Measurements from ENCODE around the gene UFSP1.
"Not testable (repeated sequence)": the region's sequence is repeated elsewhere in the genome, so short reads cannot be mapped to it uniquely, and the experiment has no call there.

Gene UFSP1

DNA sequence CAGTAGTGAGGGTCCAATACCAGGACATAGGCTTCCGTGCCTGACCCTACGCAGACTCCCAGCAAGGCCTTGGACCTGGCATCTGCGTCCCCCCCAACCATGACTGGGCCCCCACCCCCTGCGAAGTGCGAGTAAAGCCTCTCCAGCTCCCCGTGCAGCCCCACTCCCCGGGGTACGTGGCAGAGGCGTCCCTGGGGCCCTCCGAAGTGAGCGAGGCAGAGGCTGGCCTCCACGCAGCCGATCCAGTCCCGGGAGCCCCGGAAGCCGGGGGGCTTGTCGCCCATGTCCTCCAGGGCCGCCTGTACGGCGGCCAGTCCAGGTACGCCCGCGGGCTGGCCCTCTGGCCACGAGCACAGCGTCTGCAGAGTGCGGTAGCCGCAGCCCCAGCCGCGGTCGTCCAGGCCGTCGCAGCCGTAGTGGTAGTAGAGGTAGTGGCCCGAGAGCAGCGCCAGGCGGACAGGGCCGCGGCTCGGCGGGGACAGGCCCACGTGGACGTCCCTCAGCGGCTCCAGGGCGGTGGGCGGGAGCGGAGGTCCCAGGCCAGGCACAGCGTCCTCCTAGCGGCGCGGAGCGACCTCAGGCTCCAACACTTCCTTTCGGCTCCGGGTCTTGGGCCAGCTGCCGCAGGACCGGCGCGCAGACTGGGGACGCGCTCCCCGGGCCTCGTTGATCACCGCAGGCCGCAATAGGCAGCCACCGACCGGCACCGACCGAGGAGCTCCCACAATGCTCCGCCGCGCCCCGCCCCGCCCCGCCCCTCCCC lies at the start of gene UFSP1:
Gene UFSP1, minus strand, starts transcription at position 728 of the 763 bp plus-strand sequence. Its CDS starts 444 bp downstream, at position 284.
- DNase-seq: no peak

DNA sequence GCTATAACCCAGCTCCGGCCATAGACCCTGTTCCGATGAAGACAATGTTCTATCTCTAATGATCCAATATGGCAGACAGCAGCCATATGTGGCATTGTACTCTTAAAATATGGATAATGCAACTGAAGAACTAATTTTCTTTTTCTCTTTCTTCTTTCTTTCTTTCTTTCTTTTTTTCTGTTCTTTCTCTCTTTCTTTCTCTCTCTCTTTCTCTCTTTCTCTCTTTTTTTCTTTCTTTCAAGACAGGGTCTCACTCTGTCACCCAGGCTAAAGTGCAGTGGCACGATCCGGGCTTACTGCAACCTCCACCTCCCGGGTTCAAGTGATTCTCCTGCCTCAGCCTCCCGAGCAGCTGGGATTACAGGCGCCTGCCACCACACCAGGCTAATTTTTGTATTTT lies 46.7 kb upstream of the UFSP1 start:
- not testable (repeated sequence) for DNase-seq

DNA sequence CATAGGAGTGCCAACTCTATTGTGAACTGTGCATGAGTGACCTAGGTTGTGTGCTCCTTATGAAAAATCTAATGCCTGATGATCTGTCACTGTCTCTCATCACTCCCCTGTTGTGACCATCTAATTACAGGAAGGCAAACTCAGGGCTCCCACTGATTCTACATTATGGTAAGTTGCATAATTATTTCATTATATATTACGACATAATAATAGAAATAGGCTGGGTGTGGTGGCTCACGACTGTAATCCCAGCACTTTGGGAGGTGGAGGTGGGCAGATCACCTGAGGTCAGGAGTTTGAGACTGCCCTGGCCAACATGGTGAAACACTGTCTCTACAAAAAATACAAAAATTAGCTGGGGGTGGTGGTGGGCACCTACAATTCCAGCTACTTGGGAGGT lies 45.9 kb upstream of the UFSP1 start:
- DNase-seq: not testable (repeated sequence)

DNA sequence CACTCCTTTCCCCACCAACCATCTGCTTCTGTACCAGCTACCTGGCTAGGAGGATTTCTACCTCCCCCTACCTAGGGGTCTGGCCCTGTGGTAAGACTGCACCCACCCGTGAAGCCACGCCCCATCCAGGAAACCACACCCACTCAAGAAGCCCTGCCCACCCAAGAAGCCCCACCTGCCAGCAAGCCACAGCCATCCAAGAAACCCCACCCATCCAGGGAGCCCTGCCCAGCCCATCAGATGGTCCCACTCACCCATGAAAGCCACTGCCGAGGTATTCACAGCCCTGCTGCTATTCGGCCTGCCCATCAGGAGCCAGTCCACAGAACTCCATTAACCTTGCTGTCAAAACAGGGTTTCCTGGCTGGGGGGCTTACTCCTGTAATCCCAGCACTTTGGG lies 44.2 kb upstream of the UFSP1 start:
- no peak for DNase-seq

DNA sequence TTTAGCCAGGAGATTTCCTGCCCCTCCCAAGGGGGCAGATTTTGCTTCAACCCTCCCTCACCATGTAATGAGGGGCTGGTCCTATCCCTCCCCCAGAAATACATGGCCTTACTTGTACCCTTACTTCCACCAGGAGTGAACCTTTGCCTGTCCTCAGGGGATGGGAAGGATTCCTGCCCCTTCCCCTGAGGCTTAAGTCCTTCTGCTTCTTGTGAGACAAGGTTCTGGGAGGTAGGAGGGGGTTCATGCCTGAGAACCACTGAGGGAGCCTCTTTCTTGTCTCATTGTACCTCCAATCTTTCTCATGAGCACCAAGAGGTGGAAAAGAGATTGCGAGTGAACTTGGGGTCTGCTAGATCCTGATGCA lies 40.3 kb upstream of the UFSP1 start:
- DNase-seq: no peak

DNA sequence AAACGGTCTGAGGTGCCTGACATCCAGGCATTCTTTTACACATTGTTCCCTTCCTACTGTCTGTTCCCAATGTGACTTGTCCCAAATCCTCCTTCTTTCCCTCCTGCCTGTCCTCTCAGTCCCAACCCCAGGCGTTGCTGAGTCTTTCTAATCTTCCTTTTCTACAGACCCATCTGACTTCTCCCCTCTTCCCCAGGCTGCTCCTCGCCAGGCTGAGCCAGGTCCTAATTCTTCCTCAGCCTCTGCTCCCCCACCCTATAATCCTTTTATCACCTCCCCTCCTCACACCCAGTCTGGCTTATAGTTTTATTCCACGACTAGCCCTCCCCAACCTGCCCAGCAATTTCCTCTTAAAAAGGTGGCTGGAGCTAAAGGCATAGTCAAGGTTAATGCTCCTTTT lies 34.1 kb upstream of the UFSP1 start:
- not testable (repeated sequence) for DNase-seq

DNA sequence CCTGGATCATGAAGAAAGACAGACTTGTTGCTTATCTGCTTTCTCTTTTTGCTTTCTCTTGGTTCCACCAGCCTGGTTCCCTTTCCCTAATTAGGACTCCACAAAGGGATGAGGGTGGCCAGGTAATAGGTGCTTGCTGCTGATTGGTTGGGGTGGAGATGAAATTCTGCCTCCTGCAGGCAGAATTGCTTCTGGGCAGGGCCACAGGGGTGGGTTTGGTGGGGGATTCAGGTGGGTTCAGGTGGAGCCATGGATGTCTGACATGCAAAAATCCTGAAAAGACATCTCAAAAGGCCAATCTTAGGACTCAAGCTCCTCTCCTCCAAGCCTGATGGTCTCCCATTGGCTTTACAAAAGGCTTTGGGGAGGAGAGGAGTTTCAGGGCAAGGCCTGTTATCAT lies 31.5 kb upstream of the UFSP1 start:
- no peak for DNase-seq

DNA sequence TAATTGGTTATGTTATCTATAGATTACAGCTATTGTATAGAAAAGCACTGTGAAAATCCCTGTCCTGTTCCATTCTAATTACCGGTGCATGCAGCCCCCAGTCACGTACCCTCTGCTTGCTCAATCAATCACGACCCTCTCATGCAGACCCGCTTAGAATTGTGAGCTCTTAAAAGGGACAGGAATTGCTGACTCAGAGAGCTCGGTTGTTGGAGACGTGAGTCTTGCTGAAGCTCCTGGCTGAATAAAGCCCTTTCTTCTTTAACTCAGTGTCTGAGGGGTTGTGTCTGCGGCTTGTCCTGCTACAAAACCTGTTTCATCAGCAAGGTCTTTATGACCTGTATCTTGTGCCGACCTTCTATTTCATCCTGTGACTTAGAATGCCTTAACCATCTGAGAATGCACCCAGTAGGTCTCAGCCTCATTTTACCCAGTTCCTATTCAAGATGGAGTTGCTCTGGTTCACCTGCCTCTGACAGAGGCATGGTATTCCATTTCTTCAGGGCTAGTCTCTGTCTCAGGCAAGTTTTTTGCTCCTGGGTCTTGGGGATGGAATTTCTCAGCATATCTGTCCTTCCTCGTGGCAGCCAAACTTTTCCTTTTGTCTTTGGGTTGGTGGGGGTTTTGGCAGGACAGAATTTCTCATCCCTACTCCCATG lies 30.4 kb upstream of the UFSP1 start:
- not testable (repeated sequence) for DNase-seq

DNA sequence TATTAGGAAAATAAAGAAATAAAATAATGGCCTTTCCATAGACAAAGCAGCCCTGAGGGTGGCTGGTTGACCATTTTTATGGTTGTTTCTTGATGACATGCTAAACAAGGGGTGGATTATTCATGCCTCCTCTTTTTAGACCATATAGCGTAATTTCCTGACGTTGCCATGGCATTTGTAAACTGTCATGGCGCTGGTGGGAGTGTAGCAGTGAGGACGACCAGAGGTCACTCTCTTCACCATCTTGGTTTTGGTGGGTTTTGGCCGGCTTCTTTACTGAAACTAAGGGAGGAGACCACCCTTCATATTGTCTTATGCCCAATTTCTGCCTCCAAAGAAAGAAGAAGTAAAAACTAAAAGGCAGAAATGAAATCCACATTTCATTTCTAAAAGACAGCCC lies 29.8 kb upstream of the UFSP1 start:
- DNase-seq: not testable (repeated sequence)

DNA sequence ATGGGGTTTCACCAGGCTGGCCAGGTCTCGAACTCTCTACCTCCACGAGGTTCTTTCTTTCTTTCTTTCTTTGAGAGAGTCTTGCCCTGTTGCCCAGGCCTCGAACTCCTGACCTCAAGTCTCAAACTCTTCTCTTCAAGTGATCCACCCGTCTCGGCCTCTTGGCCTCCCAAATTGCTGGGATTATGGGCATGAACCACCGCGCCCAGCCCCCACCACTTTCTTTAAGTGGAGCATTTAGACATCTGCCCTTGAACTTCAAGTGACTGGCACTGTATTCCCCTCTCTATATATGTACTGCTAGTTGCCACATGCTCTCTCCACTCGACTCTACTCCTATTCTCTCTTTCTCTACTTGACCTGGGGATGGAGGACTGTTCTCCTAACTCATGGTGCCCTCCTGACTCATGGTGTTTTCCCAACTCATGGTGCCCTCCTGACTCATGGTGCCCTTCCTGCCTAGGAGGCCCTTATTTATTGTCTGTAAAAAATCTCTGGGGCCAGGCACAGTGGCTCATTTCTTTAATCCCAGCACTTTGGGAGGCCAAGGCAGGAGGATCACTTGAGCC lies 25.4 kb upstream of the UFSP1 start:
- no peak for DNase-seq

DNA sequence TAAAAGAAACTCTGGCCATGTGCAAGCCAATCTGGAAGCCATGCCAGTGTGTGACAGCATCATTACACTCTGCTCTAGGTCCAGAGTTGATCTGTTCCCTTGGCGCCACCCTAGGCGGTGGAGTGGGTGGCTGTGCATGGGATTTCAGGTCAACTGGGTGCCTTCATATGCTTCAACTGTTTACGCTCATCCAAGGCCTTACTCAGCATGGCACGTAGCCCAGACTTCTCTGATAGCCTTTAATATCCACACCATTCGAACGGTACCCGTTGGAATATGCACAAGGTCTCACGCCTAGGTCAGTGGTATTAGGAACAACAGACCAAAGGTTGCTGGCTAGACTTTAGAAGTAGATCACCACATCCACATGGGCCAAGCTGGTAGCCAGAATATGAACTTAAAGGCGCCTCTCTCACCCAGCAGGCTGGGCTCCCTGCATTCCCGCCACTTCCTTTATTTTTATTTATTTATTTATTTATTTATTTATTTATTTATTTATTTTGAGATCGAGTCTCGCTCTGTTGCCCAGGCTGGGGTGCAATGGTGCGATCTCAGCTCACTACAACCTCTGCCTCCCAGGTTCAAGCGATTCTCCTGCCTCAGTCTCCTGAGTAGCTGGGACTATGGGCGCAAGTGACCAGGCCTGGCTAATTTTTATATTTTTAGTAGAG lies 24.8 kb upstream of the UFSP1 start:
- no peak for DNase-seq

DNA sequence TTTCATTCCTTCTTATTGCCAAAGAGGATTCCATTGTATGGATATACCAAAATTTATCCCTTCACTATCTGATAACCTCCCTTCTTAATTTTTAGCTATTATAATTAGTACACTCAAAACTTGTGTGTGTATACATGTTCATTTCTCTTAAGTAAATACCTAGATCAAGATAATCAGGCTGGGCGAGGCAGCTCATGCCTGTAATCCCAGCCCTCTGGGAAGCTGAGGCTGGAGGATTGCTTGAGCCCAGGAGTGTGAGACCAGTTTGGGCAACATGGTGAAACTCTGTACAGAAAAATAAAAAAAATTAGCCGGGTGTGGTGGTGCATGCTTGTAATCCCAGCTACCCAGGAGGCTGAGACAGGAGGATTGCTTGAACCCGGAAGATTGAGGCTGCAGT lies 22.0 kb upstream of the UFSP1 start:
- DNase-seq: no peak

DNA sequence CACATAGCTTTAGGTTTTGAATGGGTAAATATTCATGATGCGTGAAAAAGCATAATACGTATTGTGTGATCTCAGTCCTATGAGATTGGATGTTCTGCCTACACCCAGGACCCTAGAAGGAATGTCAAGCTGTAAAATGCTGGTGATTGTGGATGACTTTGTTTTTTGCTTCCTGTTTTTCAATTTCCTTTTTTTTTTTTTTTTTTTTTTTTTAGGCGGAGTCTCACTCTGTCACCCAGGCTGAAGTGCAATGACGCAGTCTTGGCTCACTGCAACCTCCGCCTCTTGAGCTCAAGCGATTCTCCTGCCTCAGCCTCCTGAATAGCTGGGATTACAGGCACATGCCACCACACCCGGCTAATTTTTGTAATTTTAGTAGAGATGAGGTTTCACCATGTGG lies 20.9 kb upstream of the UFSP1 start:
- DNase-seq: not testable (repeated sequence)

DNA sequence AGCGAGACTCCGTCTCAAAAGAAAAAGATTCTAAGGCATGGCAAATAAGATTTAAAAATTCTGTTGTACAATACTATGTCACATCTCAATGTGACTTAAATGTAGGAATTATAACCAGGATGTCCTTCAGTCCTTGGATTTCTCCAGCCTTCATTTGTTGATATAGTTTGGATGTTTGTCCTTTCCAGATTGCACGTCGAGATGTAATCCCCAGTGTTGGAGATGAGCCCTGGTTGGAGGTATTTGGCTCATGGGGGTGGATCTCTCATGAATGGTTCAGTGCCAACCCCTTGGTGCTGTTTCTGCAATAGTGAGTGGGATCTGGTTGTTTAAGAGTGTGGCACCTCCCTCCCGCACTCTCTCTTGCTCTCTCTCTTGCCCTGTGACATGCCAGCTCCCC lies 19.0 kb upstream of the UFSP1 start:
- no peak for DNase-seq

DNA sequence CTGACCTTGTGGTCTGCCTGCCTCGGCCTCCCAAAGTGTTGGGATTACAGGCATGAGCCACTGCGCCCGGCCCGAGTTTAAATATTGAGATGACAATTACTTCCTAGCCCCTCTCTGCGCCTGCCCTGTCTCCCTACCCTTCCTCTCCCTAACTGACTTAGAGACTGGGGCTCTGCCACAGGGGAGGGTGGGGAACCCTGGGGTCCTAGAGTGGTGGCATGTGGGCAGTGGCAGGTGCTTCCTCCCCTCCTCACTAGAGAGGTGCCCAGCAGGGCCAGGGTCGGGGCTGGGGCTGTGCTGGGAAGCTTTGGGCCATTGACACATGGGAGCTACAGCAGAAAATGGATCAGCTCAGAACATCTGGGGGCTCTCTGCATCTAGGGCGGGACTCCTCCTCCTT lies 13.1 kb upstream of the UFSP1 start:
- DNase-seq: no peak

DNA sequence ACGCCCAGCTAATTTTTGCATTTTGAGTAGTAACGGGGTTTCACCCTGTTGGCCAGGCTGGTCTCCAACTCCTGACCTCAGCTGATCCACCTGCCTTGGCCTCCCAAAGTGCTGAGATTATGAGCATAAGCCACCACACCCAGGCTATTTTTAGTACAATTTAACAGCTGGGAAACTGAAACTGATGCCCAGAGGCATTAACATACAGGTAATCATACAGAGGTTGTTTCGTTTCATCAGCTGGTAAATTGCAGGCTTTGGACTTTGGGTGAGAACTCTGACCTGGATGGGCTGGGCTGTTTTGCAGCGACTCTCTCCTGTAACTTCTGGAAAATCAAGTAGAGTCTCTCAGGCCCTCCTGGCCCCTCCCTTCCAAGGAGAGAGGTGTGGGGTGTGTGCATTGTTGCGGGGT lies 12.4 kb upstream of the UFSP1 start:
- DNase-seq: no peak

DNA sequence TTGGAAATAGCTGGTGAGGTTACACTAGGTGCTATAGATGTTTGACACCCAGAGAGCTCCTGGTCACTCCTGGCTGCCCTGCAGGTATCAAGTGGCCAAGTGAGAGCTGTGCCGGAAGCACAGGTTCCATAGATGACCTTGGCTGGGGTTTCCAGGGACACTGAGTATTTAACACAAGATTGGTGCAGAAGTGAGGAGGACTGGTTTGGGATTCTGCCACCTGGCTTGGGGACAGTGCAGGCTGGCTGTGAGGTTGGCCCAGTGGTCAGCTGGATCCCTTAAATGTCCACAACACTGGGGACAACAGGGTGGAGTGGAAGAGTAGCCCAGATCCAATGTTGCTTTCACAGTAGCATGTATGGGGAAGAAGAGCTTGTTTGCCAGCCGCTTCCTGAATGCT lies 11.5 kb upstream of the UFSP1 start:
- DNase-seq: no peak

DNA sequence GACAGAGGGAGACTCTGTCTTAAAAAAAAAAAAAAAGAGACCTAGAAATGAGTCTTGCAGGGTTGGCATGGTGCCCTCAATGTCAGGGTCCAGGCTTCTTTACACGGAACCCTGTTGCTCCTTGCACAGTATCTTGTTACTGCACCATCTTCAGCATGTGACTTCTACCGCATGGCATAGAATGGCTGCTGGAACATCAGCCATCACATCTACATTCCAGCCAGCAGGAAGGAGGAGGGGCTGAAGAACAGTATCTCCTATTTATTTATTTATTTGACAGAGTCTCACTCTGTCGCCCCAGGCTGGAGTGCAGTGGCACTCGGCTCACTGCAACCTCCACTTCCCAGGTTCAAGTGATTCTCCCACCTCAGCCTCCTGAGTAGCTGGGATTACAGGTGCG lies 9.9 kb upstream of the UFSP1 start:
- no peak for DNase-seq

DNA sequence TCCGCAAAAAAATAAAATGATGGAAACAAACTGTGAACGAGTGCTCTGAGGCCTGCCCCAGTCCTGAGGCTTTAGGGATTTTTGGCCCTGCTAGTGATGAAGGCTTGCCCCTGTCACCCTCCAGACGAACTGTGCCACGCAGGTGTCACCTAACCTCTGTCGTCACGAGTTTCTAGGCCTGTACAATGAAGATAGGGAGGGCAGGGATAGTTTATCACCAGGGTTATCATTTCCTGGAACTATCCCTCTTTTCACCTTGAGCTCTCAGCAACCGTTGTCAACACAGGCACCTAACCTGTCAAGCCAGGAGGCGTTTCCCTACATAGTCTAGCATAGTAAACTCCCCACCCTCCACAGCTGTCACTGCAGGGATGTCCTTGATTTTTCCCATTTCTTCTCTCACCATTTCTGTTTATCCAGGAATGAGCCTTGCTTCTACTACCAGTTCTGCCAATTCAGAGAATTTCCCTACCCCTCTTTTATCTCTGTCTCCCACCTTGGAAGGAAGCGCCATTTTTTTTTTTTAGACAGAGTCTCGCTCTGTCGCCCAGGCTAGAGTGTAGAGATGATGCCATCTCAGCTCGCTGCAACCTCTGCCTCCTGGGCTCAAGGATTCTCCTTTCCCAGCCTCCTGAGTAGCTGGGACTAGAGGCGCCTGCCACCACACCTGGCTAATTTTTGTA lies 8.4 kb upstream of the UFSP1 start:
- no peak for DNase-seq

DNA sequence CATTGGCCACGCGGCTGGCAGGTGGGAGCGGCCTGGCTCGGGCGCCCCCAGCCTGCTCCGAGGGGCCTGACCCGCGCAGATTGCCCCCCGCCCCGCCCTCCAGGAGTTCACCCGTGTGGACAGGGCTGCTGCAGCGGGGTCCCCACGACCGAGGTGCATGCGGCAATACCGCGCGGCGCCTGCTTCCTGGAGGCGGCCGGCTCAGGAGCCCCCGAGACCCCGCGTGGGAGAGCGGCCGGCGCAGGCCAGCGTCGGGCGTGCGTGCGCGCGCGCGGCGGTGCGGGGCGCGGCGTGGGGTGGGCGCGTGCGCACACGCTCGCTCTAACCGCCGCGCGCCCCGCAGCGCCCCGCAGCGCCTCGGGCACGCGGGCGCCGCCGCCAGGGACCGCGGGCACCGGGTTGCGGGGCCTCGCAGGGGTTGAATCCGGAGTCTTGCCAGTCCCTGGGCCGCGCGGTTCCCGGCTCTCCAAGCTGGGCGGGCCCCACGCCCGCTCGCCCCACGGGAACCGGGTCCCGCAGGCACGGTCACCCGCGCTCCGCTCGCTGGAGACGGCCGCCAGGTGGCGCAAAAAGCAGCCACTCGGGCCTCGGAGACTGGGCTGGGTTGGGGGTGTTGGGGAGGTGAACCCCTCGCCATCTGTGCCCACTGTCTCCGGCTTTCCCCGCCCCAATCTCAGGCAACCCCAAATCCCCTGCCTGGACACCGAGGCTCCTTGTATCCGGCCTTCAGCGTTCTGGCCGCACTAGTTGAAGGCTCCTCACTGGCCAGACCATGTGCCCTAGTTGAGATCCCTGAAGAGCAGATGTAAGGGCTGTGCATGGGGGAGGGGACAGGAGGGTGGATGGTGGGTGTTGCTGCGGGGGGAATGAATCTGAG lies 7.5 kb upstream of the UFSP1 start:
- peak; percentile 62 for DNase-seq

DNA sequence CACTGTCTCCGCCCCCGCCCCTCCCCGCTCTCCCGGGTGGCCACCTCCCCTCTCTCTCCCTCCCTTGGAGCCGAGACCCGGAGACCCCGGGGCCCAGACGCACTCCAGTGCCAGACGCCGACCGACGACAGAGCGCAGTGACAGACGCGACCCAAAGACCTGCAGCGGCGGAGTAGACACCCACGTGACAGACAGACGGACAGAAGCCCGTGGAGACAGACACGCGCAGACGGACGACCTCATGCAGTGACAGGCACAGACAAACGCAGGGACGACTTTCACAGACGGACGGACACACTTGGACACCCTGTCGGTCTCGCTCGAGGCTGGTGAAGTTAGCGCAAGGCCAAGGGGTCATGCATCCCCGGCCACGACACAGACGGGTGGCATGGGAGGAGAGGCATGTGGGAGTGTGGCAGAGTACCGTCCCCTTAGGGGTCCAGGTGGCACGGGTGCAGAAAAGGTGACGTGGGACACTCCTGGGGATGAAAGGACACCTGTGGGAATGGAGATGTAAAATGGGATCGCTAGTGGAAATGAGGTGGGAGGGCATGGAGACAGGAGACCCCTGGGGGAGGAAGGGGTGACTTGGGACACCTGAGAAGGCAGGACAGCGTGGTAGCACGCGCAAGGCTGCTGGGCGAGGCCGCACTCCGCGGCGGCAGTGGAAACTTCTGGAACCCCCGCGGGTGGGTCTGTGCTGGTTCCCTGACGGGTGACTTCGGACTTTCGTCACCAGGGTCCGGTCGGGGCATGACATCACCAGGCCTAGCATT lies 6.6 kb upstream of the UFSP1 start:
- DNase-seq: peak; percentile 36

DNA sequence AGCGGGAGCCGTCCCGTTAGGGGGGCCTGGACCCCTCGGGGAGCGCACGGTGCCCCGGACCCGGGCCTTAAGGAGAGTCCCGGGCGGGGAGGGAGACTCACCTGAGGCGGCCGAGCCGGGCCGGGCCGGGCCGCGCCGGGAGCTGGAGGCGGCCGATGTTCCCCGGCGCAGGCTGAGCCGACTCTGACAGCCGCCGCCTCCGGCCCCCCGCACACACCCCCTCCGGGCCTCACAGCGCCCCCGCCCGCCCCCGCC lies 6.1 kb upstream of the UFSP1 start, which contains the start of gene ACHE:
Gene ACHE, minus strand, starts transcription at position 188 of the 255 bp plus-strand sequence. CDS start 1,656 bp downstream, outside the sequence.
- no peak for DNase-seq
